ENCODE data around the gene SYT11. TPM values are rescaled to one million over a fixed set of nuclear protein-coding genes. Genes with fewer than 3 reads are reported as not detected.

SYT11 gene
- total and polyA plus RNA-seq, 2 of the 8 experiments (the other 6 are each of a cell fraction or from before 2014, with no cell fraction given) = 7.2 to 9.6 TPM

GRCh38 chr1:155871390-155871789 lies 12.0 kb downstream of the SYT11 start:
- Histone ChIP-seq H4K8ac (ENCODE audit: extremely low read depth, insufficient read depth, low read length) (no peak overlapping the region), H3K36me3 (ENCODE audit: control insufficient read depth in 2 of 4, insufficient read depth in 4 of 4, low read length in 3 of 4) (no peaks in the 10 kb centered on the region), H3K56ac (replicated peaks; ENCODE audit: insufficient read length, low read depth, low read length) (no peak overlapping the region), H4K5ac (ENCODE audit: insufficient read length, low read depth, low read length) (no peak overlapping the region), H3K23me2 (ENCODE audit: low read depth, low read length) (no peaks in the 10 kb centered on the region), H3K4me1 (replicated peaks in 1 of 4; ENCODE audit: control insufficient read depth in 3 of 4, insufficient read depth in 4 of 4, low read length in 3 of 4) (no peaks in the 10 kb centered on the region), H2AK5ac (ENCODE audit: low read depth, low read length) (no peak overlapping the region), H3K79me2 (ENCODE audit: control insufficient read depth in 1 of 2, insufficient read depth in 2 of 2, low read length in 2 of 2) (no peaks in the 10 kb centered on the region), H3K4me2 (ENCODE audit: insufficient read depth in 1 of 2, low read depth in 2 of 2, low read length in 2 of 2) (no peak overlapping the region), H2BK120ac (replicated peaks; ENCODE audit: low read depth, low read length) (no peak overlapping the region), H2BK15ac (ENCODE audit: low read length) (no peak overlapping the region), H2BK12ac (ENCODE audit: low read depth, low read length) (no peak overlapping the region), H3K18ac (ENCODE audit: extremely low read depth, low read length) (no peak overlapping the region), H3K4me3 (ENCODE audit: extremely low read depth in 1 of 4, insufficient read depth in 2 of 4, low read depth in 3 of 4, low read length in 4 of 4) (no peak overlapping the region), H2BK20ac (ENCODE audit: low read length) (no peak overlapping the region), H3K27me3 (replicated peaks in 1 of 4; ENCODE audit: control insufficient read depth in 3 of 4, extremely low read depth in 1 of 4, insufficient read depth in 3 of 4, low read length in 3 of 4) (no peaks in the 10 kb centered on the region), H3K9ac (replicated peaks in 1 of 4; ENCODE audit: extremely low read depth in 1 of 4, low read depth in 3 of 4, low read length in 3 of 4) (no peak overlapping the region), H3K9me3 (ENCODE audit: insufficient read depth in 2 of 2, low read depth in 1 of 2, low read length in 1 of 2) (no peaks in the 10 kb centered on the region), H2BK5ac (ENCODE audit: low read depth, low read length) (no peak overlapping the region), H3K27ac (ENCODE audit: low read depth, low read length) (no peak overlapping the region), H3K4ac (replicated peaks; ENCODE audit: insufficient read length, low read depth, low read length) (no peak overlapping the region), H3K23ac (ENCODE audit: insufficient read length) (no peak overlapping the region), H3K79me1 (ENCODE audit: low read depth, low read length) (no peaks in the 10 kb centered on the region), H2AFZ (ENCODE audit: low read length) (no peak overlapping the region), H4K20me1 (replicated peaks in 1 of 2; ENCODE audit: control insufficient read depth in 1 of 2, insufficient read depth in 2 of 2, low read length in 2 of 2) (no peaks in the 10 kb centered on the region), H4K91ac (replicated peaks; ENCODE audit: insufficient read length, low read length) (no peak overlapping the region), H3K14ac (ENCODE audit: insufficient read length) (no peak overlapping the region)
- DNase-seq (ENCODE audit: low read depth in 1 of 2, low spot score in 2 of 2) (no peak), FAIRE-seq (no peak)
- ChIA-PET CTCF (ENCODE audit: partially characterized antibody) (interaction anchor here (1.0 to 1.5 kb wide), 2 partner anchors 22 to 118 kb away, joined by 3 read pairs; no protein-coding TSS in a partner anchor), POLR2A (ENCODE audit: partially characterized antibody) (interaction anchor here (1.1 kb wide), 1 partner anchor 173 kb away, joined by 3 read pairs; no protein-coding TSS in a partner anchor)
- TF ChIP-seq CHD1 (IDR thresholded peaks at IDR 0.05; ENCODE audit: low read depth, low read length) (no peak), TBP (IDR thresholded peaks at IDR 0.05; ENCODE audit: low read depth, low read length) (no peak), MAFK (IDR thresholded peaks at IDR 0.05; ENCODE audit: low read depth, low read length) (no peak), SRF (IDR thresholded peaks at IDR 0.05; ENCODE audit: low read depth, low read length) (no peak), POLR2A (IDR thresholded peaks at IDR 0.05; ENCODE audit: control extremely low read depth in 1 of 2, low read depth in 2 of 2, low read length in 2 of 2) (no peak), BACH1 (IDR thresholded peaks at IDR 0.05; ENCODE audit: low read length) (no peak)
- WGBS, 2 experiments (ENCODE audit: extremely low coverage in 1 of 2, insufficient coverage in 1 of 2, insufficient read length in 1 of 2, insufficient replicate concordance in 2 of 2, low coverage in 1 of 2, low lambda C conversion rate in 2 of 2, missing lambda C conversion rate in 1 of 2) = 93% methylated on average over 1 of the region's 1 CpG; no CpG with 5 or more reads in 1 of the 2 experiments
